Activated CD4-positive, CD25-positive, alpha-beta regulatory T cell treated with anti-CD3 and anti-CD28 coated beads, Interleukin-2, amount 50 U/mL, for 72 hours (primary cell): ENCODE measurements around the gene MAP4K2.
A peak's percentile ranks its signal among the peaks of the same experiment; 100 is the strongest.

Source experiments
- DNase-seq: peaks from one replicate; pipeline ENCODE4 v3.0.0; 2021

MAP4K2 gene

GRCh38 chr11:64766881-64767280 is 36.1 kb downstream of the MAP4K2 start:
- peak; percentile 26 for DNase-seq

- peak; percentile 30 for DNase-seq
These were observed 37.0 kb downstream of the MAP4K2 start for GRCh38 chr11:64765851-64766665.

GRCh38 chr11:64765291-64765850 is 37.6 kb downstream of the MAP4K2 start:
- peak; percentile 29 for DNase-seq

GRCh38 chr11:64764753-64765152 is 38.3 kb downstream of the MAP4K2 start:
- peak; percentile 15 for DNase-seq

DNA sequence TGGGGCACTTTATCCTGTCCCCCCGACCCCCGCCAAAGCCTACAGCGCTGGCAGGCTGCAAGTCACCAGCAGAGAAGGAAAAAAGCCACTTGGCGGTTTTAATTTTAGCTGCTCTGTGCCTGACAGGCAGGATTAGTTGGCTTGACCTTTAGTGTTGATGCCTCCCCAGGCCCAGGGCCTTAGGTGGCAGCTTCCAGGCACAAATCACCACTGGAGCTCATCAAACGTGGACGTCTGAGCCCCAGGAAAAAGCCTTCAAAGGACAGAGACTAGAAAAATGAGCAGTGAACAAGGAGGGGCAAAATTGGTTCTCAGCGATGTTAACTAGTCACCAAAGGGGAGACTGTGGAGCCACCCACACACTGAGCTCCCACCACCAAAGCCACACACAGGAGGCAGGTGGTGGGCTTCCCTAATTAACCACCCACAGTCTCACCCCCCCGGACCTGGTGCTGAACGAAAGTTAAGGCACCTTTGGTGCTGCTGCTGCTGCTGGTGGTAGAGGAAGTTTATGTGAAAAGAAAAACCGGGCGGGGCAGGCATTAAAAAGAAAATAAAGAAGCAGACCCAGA is 38.9 kb downstream of the MAP4K2 start:
- DNase-seq, result peak; percentile 32

- peak; percentile 30 for DNase-seq
These were observed 39.4 kb downstream of the MAP4K2 start for GRCh38 chr11:64763526-64764039.

- peak; percentile 28 for DNase-seq
These were observed 40.1 kb downstream of the MAP4K2 start for GRCh38 chr11:64762674-64763525.

DNA sequence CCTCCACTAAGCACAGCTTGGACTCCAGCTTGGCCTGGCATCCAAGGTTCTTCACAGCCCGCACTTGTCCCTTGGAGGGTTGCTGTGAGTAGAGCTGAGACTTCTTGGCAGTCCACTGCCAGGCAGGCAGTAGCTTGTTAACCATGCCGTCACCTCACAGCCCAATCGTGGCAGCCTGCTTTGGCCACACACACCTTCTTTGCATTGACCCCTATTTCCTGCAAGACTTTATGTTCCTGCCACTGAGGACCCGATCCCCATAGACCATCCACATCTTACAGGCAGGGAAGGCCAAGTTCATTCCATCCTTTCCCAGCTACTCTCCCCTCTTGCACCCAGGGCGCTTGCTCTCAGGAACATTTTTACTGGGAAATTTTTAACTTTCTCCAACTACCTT is 40.7 kb downstream of the MAP4K2 start:
- peak; percentile 28 for DNase-seq

- DNase-seq, result peak; percentile 29
These were observed 42.1 kb downstream of the MAP4K2 start for GRCh38 chr11:64760759-64761420.

GRCh38 chr11:64759722-64760719 is 43.0 kb downstream of the MAP4K2 start, which contains the start of gene PYGM:
Gene PYGM (minus strand): TSS chr11:64759974. CDS start chr11:64759898, 76 bp downstream.
- DNase-seq, result peak; percentile 22

DNA sequence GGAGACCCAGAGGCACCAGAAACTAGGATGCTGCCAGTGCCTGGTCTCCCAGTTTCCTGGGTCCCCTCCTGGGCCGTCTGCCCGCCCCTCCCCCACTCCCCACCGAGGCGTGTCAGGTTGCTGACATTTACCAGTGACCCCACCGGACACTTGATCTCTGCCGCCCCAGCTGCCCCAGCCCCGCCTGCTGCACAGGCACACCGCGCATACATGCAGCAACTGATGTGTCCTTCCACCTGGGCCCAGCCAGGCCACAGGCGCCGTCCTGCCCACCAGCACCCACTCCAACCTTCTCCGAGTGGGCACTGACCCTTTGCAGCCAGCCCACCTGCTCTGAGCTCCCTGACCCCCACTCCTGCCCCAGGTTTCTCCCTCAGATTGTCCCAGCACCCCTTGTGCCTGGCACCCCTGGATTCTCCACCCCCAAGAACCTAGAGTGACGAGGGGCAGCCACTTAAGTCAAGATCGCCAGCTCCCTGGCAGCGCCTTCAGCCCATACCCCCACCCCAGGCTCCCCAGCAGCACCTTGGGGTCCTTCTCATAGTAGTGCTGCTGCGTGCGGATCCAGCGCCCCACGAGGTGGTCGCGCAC is 43.8 kb downstream of the MAP4K2 start:
- DNase-seq, result no peak

GRCh38 chr11:64758330-64759079 is 44.5 kb downstream of the MAP4K2 start:
- no peak for DNase-seq

DNA sequence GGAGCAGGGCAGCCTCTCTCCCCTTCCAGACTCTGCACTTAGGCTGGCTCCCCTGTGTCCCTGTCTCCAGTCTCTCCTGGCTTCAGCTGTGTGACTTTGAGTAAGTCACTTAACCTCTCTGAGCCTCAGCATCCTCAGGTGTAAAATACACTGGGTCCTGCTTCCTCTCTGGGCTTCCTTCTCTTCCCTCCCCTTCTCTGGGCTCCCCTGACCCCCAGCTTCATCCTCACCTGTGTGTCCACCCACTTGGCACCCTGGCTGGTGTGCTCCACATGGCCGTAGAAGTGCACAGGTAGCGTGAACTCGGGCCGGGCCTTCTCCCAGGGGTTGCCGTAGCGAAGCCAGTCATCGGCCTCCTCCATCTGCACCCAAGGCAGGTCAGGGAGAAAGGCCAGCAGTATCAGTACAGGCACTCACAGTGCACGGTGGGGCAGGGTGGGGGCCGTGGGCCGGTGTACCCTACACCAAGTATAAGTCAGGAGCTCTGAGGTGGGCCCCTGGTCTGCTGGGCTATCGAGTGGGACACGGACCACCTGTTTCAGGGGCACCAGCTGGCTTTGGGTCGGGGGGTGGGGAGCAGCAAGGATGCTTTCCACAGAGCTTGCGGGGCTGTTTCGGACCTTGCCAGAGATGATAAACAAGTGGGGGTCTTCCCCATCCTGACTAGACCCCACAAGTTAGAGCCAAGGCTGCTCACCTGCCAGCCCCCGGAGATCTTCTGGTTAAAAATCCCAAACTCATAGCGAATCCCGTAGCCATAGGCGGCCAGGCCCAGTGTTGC is 45.3 kb downstream of the MAP4K2 start:
- peak; percentile 23 for DNase-seq

- DNase-seq, result no peak
These were observed 47.2 kb downstream of the MAP4K2 start for GRCh38 chr11:64755681-64756361.

DNA sequence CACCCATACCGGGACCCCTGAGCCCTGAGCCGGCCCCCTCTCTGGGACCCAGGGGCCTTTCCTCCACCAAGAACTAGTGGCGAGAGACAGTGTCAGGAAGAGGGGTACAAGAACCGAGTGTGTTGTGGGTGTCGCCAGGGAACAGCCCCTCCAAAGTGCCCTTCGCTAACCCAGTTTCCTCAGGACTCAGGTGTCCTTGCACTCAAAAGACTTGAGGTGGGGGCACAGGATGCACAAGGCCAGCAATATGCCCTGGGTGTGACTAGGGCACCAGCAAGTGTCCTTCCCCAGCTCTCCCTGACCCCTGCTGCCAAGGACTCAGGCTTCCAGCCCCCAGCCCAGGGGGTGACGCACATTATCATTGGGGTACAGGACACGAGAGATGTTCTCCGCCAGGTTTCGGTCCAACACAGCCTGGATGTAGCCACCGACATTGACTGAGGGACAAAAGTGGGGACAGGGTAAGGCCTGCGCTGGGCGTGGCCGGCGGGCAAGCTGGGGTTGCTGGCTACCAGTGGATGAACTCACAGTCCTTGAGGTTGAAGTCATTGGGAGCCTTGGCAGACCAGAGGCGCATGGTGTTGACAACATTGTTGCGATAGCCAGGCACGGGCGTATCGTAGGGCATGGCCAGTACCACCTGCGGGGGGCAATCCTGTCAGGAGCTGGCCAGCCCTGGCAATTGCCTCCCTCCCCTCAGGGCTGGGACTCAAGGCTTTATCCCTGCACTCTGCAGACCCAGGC is 47.9 kb downstream of the MAP4K2 start:
- DNase-seq, result no peak

- no peak for DNase-seq
These were observed 48.7 kb downstream of the MAP4K2 start for GRCh38 chr11:64754124-64754918.
